K562 (cell line): Measurements from ENCODE around the gene FGFRL1. TPM values are rescaled to one million over a fixed set of nuclear protein-coding genes. Genes with fewer than 3 reads are reported as not detected.

Experiments
- ATAC-seq: fragments of 200-7000 bp; cut with Tn5 transposase; 3 replicates; pipeline ENCODE4 v1.9.1; 2020; ENCODE audit warnings: moderate library complexity
- BruUV-seq: library from RNA; stranded (reverse); fragments of 400-500 nt; replicated peaks from 2 replicates; lab custom pipeline; 2021; lab: Mats Ljungman, UMichigan
- CTCF ChIA-PET: fragments of 300-600 bp; formaldehyde crosslinking; extraction: SDS; loops from one replicate; lab custom pipeline; 2021; ENCODE audit warnings: low intra/inter-chr PET ratio; lab: Yijun Ruan, JAX
- POLR2A ChIA-PET: fragments of 300-600, 350-650 bp; sonication (Branson Sonifier 250); formaldehyde crosslinking; extraction: SDS; loops from one replicate; lab custom pipeline; 2021; ENCODE audit warnings: antibody characterized with exemption, inconsistent platforms; lab: Yijun Ruan, JAX
- DNase-seq, 4 experiments: peaks; one replicate each; pipeline versions ENCODE4 v3.0.0 to v3.0.0-alpha.2; 2011 to 2018; ENCODE audit warnings: low spot score in 3 of 4, mixed read lengths in 3 of 4; ENCODE audit errors: extremely low read depth in 1 of 4
- FAIRE-seq: peaks from 2 replicates; lab custom pipeline; 2011; peaks lifted over from hg19 to GRCh38; lab: Jason Lieb, UNC
- H2AFZ ChIP-seq: 2 replicates; pipeline ENCODE4 v1.6.0; 2011; ENCODE audit warnings: low read depth, low read length, control low read depth, inconsistent platforms
- H3K27ac ChIP-seq: fragments of 200-600 bp; 3 replicates; pipeline ENCODE4 v1.8.0; 2011; ENCODE audit warnings: low read depth, mild to moderate bottlenecking, control low read depth, inconsistent platforms, low read length, moderate library complexity, mixed read lengths; ENCODE audit errors: extremely low read depth
- H3K27me3 ChIP-seq, 2 experiments: fragments of 300-600 bp in 1 of 2; 2 replicates in 1 of 2; 3 replicates in 1 of 2; pipeline versions ENCODE4 v1.6.0 to v1.8.0; 2011; ENCODE audit warnings: inconsistent platforms in 2 of 2, low read length in 2 of 2, mild to moderate bottlenecking in 1 of 2, mixed read lengths in 1 of 2, moderate library complexity in 1 of 2; ENCODE audit not compliant: control insufficient read depth in 2 of 2, insufficient read depth in 2 of 2
- H3K36me3 ChIP-seq: fragments of 300-600 bp; 3 replicates; pipeline ENCODE4 v1.8.0; 2011; ENCODE audit warnings: mild to moderate bottlenecking, low read length, inconsistent platforms; ENCODE audit not compliant: control insufficient read depth, insufficient read depth
- H3K4me1 ChIP-seq, 2 experiments: fragments of 200-600 bp in 1 of 2; replicated peaks in 1 of 2; 2 replicates in 1 of 2; 3 replicates in 1 of 2; pipeline versions ENCODE4 v1.5.1 to v1.8.0; 2011; ENCODE audit warnings: inconsistent platforms in 2 of 2, low read length in 2 of 2, mild to moderate bottlenecking in 1 of 2, mixed read lengths in 1 of 2, moderate library complexity in 1 of 2; ENCODE audit not compliant: control insufficient read depth in 2 of 2, insufficient read depth in 2 of 2
- H3K4me2 ChIP-seq: 2 replicates; pipeline ENCODE4 v1.6.1; 2011; ENCODE audit warnings: low read length, control low read depth, inconsistent platforms, mixed read lengths; ENCODE audit not compliant: insufficient read depth
- H3K4me3 ChIP-seq: fragments of 200-600 bp; sonication (generic), shearing (Covaris generic); 2 replicates; pipeline ENCODE4 v1.5.1; 2016; ENCODE audit warnings: control low read depth, inconsistent platforms
- H3K79me2 ChIP-seq: fragments of 200-600 bp; 3 replicates; pipeline ENCODE4 v1.8.0; 2011; ENCODE audit warnings: low read length, inconsistent platforms; ENCODE audit not compliant: control insufficient read depth, insufficient read depth
- H3K9ac ChIP-seq, 2 experiments: 2 replicates each; pipeline versions ENCODE4 v1.6.0 to v1.6.1; 2011; ENCODE audit warnings: low read depth in 2 of 2, low read length in 2 of 2, control low read depth in 1 of 2, inconsistent platforms in 1 of 2, mild to moderate bottlenecking in 1 of 2, mixed read lengths in 1 of 2; ENCODE audit not compliant: insufficient read depth in 1 of 2
- H3K9me1 ChIP-seq: one replicate; pipeline ENCODE4 v1.6.0; 2011; ENCODE audit warnings: inconsistent platforms, mild to moderate bottlenecking, low read length, moderate library complexity; ENCODE audit not compliant: control insufficient read depth, insufficient read depth
- H3K9me3 ChIP-seq: replicated peaks from 2 replicates; pipeline ENCODE4 v1.5.1; 2011; ENCODE audit warnings: low read depth, low read length, inconsistent platforms; ENCODE audit not compliant: control insufficient read depth, insufficient read depth
- H4K20me1 ChIP-seq: replicated peaks from 2 replicates; pipeline ENCODE4 v1.6.1; 2011; ENCODE audit warnings: low read length, inconsistent platforms, mixed read lengths; ENCODE audit not compliant: control insufficient read depth, insufficient read depth
- HMG20A ChIP-seq: fragments of 450-650 bp; formaldehyde crosslinking; conservative IDR thresholded peaks from 2 replicates; pipeline ENCODE4 v1.4.0; 2020; ENCODE audit warnings: mild to moderate bottlenecking, mixed read lengths
- NCOA1 ChIP-seq: fragments of 450-650 bp; IDR thresholded peaks from 2 replicates; pipeline ENCODE4 v1.6.1; 2016; ENCODE audit warnings: low read depth
- NR4A1 ChIP-seq, 2 experiments: fragments of 250-450 bp in 1 of 2; fragments of 450-650 bp in 1 of 2; sonication (Bioruptor Pico) in 1 of 2; IDR thresholded peaks; 2 replicates each; pipeline versions ENCODE4 v1.4.0 to v1.6.1; 2016 to 2020; ENCODE audit warnings: mild to moderate bottlenecking in 2 of 2, missing compliant biosample characterization in 1 of 2, missing genetic modification characterization in 1 of 2, moderate library complexity in 1 of 2
- RERE ChIP-seq: sonication (generic); formaldehyde crosslinking; IDR thresholded peaks from 2 replicates; pipeline ENCODE4 v1.8.0; 2023; ENCODE audit warnings: missing genetic modification reagents, mild to moderate bottlenecking, borderline replicate concordance
- ZNF778 ChIP-seq: fragments of 450-650 bp; formaldehyde crosslinking; IDR thresholded peaks from 2 replicates; pipeline ENCODE4 v1.4.0; 2020; ENCODE audit warnings: mild to moderate bottlenecking, moderate library complexity
- WGBS: fragments of 100-300 bp; shearing (Covaris generic); methylation state at CpG from one replicate; pipeline ENCODE4 v1.1.6; 2016; ENCODE audit warnings: low coverage, mixed read lengths; ENCODE audit not compliant: insufficient coverage; ENCODE audit errors: missing lambda C conversion rate; 5-methylcytosine and 5-hydroxymethylcytosine counted together
- in situ Hi-C: fragments of 300-500 bp; cut with MboI; formaldehyde crosslinking; loops from 4 replicates; pipeline ENCODE4 v1.15.0; 2018; ENCODE audit warnings: inconsistent platforms, mixed read lengths
- intact Hi-C: fragments of 100-400 bp; cut with micrococcal nuclease; formaldehyde crosslinking; loops from 2 replicates; pipeline ENCODE4 v1.14.2; 2022
- polyA plus RNA-seq, 8 experiments: library from polyadenylated mRNA; depleted of rRNA in 4 of 8; stranded (reverse) in 5 of 8; unstranded in 3 of 8; fragments of >200 nt; fragmentation: Nextera tagmentation in 2 of 8; fragmentation: Illumina TruSeq in 1 of 8; extraction: Ambion mirVana in 2 of 8; extraction: Trizol in 1 of 8; gene quantifications; 2 replicates each; pipeline versions ENCODE4 v1.2.1 to v1.2.3, GENCODE V29; 2011 to 2014; ENCODE audit warnings: inconsistent platforms in 1 of 8, missing spikeins in 1 of 8
- total RNA-seq, 7 experiments: library from RNA; depleted of rRNA in 6 of 7; stranded (reverse); fragments of >200 nt in 6 of 7; fragmentation: Illumina TruSeq in 2 of 7; extraction: Trizol in 2 of 7; gene quantifications; 2 replicates each; pipeline versions ENCODE4 v1.2.1 to v1.2.3, GENCODE V29; 2011 to 2021; ENCODE audit warnings: low replicate concordance in 1 of 7

FGFRL1 gene
- total and polyA plus RNA-seq, 9 of the 15 experiments (the other 6 are each of a cell fraction or from before 2014, with no cell fraction given), result 0.34 to 49.9 (median 14.6) TPM

- Histone ChIP-seq H3K4me1 (peaks cover 0 to 62% of the 10 kb centered on the region in 2 experiments; a peak in 4 of 5 replicates), H3K27ac (no peak overlapping the region), H3K4me3 (no peak overlapping the region), H3K27me3 (no peaks in the 10 kb centered on the region), H3K9me3 (no peaks in the 10 kb centered on the region), H2AFZ (no peak overlapping the region), H3K9me1 (no peaks in the 10 kb centered on the region), H4K20me1 (no peaks in the 10 kb centered on the region; the same call in 1 of the 2 replicates), H3K9ac (peak overlapping the region in 1 of 2 experiments; percentile 42; a peak in 1 of 4 replicates), H3K4me2 (no peak overlapping the region), H3K79me2 (peaks cover 10% of the 10 kb centered on the region; the same call in 2 of the 3 replicates), H3K36me3 (peaks cover 7% of the 10 kb centered on the region; the same call in 1 of the 3 replicates)
- BruUV-seq, result no TSS peak
- in situ Hi-C loops, result no loop called here
- FAIRE-seq (no peak), DNase-seq (no peak), ATAC-seq (no peak)
- POLR2A ChIA-PET, result interaction anchor here (0.6 kb wide), 1 partner anchor 13 kb away, joined by 3 read pairs; no protein-coding TSS in a partner anchor
- CTCF ChIA-PET, result no interaction called here
- 83% methylated on average over 17 of the region's 17 CpGs for WGBS
- intact Hi-C loops, result no loop called here
- TF ChIP-seq ZNF778 (CRISPR knock-in tag) (no peak), HMG20A (CRISPR knock-in tag) (no peak), RERE (CRISPR knock-in tag) (no peak), NR4A1 (CRISPR knock-in tag; IDR thresholded peaks at IDR 0.05) (no peak), NR4A1 (tag; IDR thresholded peaks at IDR 0.05) (no peak), NCOA1 (no peak)
Measured at GRCh38 chr4:970854-971520, 40.4 kb upstream of the FGFRL1 start.
